ENCODE results near the gene PXK. TPM values are rescaled to one million over a fixed set of nuclear protein-coding genes. Genes with fewer than 3 reads are reported as not detected.
A peak's percentile ranks its signal among the peaks of the same experiment; 100 is the strongest.

PXK gene
- polyA plus RNA-seq, 1 donor (not counting 4 experiments of a cell fraction or from before 2014, with no cell fraction given), result 12.2 TPM

DNA sequence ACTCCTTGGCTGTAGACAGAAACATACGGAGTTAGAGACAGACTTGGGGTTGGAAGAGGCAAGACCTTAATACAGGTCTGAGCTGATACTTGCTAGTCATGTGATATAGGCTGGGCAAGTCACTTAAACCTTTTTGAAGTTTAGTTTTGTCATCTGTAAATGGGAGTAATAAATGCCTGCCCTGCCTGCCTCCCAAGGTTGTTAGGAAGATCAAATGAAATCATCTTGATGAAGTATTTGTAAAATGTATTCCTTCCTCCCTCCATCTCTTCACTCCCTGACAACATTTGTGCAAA lies 2.9 kb downstream of the PXK start:
- peaks cover 0 to 5% of the 10 kb centered on the region in 2 experiments for H3K36me3 ChIP-seq (ENCODE audit: control insufficient read depth in 2 of 2, extremely low read depth in 1 of 2, insufficient read depth in 2 of 2, low read length in 2 of 2)
- H3K27me3 ChIP-seq (ENCODE audit: control insufficient read depth, extremely low read depth, insufficient read depth, low read length), result no peaks in the 10 kb centered on the region
- H3K4me2 ChIP-seq (ENCODE audit: control insufficient read depth, extremely low read depth, insufficient read depth, low read depth, low read length), result peak overlapping the region; percentile 97
- peak overlapping the region; percentile 65 for H3K9ac ChIP-seq (ENCODE audit: control insufficient read depth, extremely low read depth, insufficient read depth, low read length)
- no peaks in the 10 kb centered on the region for H3K9me1 ChIP-seq (ENCODE audit: control insufficient read depth, extremely low read depth, insufficient read depth, low read length)
- peaks cover 31% of the 10 kb centered on the region for H3K4me1 ChIP-seq (ENCODE audit: control insufficient read depth, extremely low read depth, insufficient read depth, low read length)
- H3K9me3 ChIP-seq (ENCODE audit: control insufficient read depth, low read depth, low read length), result no peaks in the 10 kb centered on the region
- H4K20me1 ChIP-seq (ENCODE audit: control insufficient read depth, extremely low read depth, insufficient read depth, low read length), result no peaks in the 10 kb centered on the region
- dilution Hi-C loops (cut with MboI; ENCODE audit: extremely low pct_ligation_motif_present, low sequenced_read_pairs), result no loop called here
- FAIRE-seq (no peak), DNase-seq (ENCODE audit: low read depth, low spot score) (no peak)
- peak overlapping the region; percentile 93 for H3K27ac ChIP-seq (ENCODE audit: control insufficient read depth, insufficient read depth, low read length)
- peak overlapping the region; percentile 41 for H2AFZ ChIP-seq (ENCODE audit: control insufficient read depth, low read length)
- peak overlapping the region in 2 of 3 experiments; percentile 39 to 62 for H3K4me3 ChIP-seq (ENCODE audit: control insufficient read depth in 2 of 3, extremely low read depth in 1 of 3, insufficient read depth in 2 of 3, low read depth in 1 of 3, low read length in 3 of 3)
- TF ChIP-seq, protein P1, sequence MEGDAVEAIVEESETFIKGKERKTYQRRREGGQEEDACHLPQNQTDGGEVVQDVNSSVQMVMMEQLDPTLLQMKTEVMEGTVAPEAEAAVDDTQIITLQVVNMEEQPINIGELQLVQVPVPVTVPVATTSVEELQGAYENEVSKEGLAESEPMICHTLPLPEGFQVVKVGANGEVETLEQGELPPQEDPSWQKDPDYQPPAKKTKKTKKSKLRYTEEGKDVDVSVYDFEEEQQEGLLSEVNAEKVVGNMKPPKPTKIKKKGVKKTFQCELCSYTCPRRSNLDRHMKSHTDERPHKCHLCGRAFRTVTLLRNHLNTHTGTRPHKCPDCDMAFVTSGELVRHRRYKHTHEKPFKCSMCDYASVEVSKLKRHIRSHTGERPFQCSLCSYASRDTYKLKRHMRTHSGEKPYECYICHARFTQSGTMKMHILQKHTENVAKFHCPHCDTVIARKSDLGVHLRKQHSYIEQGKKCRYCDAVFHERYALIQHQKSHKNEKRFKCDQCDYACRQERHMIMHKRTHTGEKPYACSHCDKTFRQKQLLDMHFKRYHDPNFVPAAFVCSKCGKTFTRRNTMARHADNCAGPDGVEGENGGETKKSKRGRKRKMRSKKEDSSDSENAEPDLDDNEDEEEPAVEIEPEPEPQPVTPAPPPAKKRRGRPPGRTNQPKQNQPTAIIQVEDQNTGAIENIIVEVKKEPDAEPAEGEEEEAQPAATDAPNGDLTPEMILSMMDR (optimal IDR thresholded peaks at IDR 0.05 in 1 of 3, IDR thresholded peaks at IDR 0.05 in 1 of 3, conservative IDR thresholded peaks at IDR 0.05 in 1 of 3; ENCODE audit: extremely low read depth in 1 of 3, insufficient read depth in 2 of 3, low read length in 3 of 3), result no peak
- no peak for TF ChIP-seq EZH2 (IDR thresholded peaks at IDR 0.05; ENCODE audit: low read length)
- H3K79me2 ChIP-seq (ENCODE audit: control insufficient read depth, insufficient read depth, low read length), result peaks cover 6% of the 10 kb centered on the region

DNA sequence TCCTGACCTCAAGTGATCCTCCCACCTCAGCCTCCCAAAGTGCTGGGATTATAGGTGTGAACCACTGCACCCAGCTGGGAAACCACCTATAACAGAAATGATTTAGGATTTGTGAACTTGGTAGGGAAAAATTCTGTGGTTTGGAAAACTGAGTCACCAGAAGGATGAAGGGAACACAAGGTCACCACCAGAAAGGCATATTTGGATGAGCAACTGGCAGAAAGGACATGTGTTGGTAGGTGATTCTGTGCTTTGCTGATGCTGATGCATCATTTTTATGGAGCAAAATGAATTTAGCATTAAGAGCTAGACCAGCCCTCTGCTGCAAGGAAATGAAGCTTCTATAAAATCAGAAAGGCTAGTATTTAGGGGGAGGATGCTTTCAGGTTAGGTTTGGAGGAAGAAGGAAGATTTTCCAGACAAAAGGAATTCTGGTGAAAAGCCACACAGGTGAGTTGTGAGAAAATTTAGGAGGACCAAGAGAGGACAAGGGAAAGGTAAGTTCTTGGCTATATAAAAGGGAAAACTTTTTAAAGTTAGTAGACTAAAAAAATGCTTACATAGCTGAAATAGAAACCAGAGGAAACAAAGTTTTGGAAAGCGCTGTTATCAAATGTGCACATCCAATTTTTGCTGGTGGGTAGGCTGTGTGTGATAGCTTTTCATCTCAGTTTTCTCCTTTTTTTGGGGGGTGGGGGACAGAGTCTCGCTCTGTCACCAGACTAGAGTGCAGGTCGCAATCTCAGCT lies 3.6 kb downstream of the PXK start:
- H4K20me1 ChIP-seq (ENCODE audit: control insufficient read depth, extremely low read depth, insufficient read depth, low read length), result no peaks in the 10 kb centered on the region

More for the DNA sequence above, 3.6 kb downstream of the PXK start:
- H3K27ac ChIP-seq (ENCODE audit: control insufficient read depth, insufficient read depth, low read length), result no peak overlapping the region
- no peaks in the 10 kb centered on the region for H3K9me3 ChIP-seq (ENCODE audit: control insufficient read depth, low read depth, low read length)
- H3K9me1 ChIP-seq (ENCODE audit: control insufficient read depth, extremely low read depth, insufficient read depth, low read length), result no peaks in the 10 kb centered on the region
- peaks cover 0 to 5% of the 10 kb centered on the region in 2 experiments for H3K36me3 ChIP-seq (ENCODE audit: control insufficient read depth in 2 of 2, extremely low read depth in 1 of 2, insufficient read depth in 2 of 2, low read length in 2 of 2)
- no peak overlapping the region for H3K9ac ChIP-seq (ENCODE audit: control insufficient read depth, extremely low read depth, insufficient read depth, low read length)
- no peak overlapping the region for H2AFZ ChIP-seq (ENCODE audit: control insufficient read depth, low read length)
- H3K79me2 ChIP-seq (ENCODE audit: control insufficient read depth, insufficient read depth, low read length), result peaks cover 6% of the 10 kb centered on the region
- DNase-seq (ENCODE audit: low read depth, low spot score) (peak; percentile 49), FAIRE-seq (peak; percentile 82)
- dilution Hi-C loops (cut with MboI; ENCODE audit: extremely low pct_ligation_motif_present, low sequenced_read_pairs), result no loop called here
- peak overlapping the region; percentile 22 for H3K4me2 ChIP-seq (ENCODE audit: control insufficient read depth, extremely low read depth, insufficient read depth, low read depth, low read length)
- peaks cover 31% of the 10 kb centered on the region for H3K4me1 ChIP-seq (ENCODE audit: control insufficient read depth, extremely low read depth, insufficient read depth, low read length)
- TF ChIP-seq, protein P1 (optimal IDR thresholded peaks at IDR 0.05 in 1 of 3, IDR thresholded peaks at IDR 0.05 in 1 of 3, conservative IDR thresholded peaks at IDR 0.05 in 1 of 3; ENCODE audit: extremely low read depth in 1 of 3, insufficient read depth in 2 of 3, low read length in 3 of 3), result no peak
- TF ChIP-seq EZH2 (IDR thresholded peaks at IDR 0.05; ENCODE audit: low read length), result no peak
- H3K27me3 ChIP-seq (ENCODE audit: control insufficient read depth, extremely low read depth, insufficient read depth, low read length), result no peaks in the 10 kb centered on the region
- no peak overlapping the region for H3K4me3 ChIP-seq (ENCODE audit: control insufficient read depth in 2 of 3, extremely low read depth in 1 of 3, insufficient read depth in 2 of 3, low read depth in 1 of 3, low read length in 3 of 3)

Data from keratinocyte (primary cell).